HL-60 (cell line): ENCODE results near the gene CANT1.
A peak's percentile ranks its signal among the peaks of the same experiment; 100 is the strongest.

Source experiments
- DNase-seq, 2 experiments: peaks; one replicate each; pipeline ENCODE4 v3.0.0-alpha.2; 2010 to 2020; ENCODE audit warnings: low read depth in 1 of 2, low spot score in 1 of 2
- H3K27ac ChIP-seq: fragments of 250-450 bp; sonication (Bioruptor Pico); replicated peaks from 2 replicates; pipeline ENCODE4 v1.5.1; 2020; ENCODE audit warnings: mild to moderate bottlenecking, moderate library complexity
- H3K27me3 ChIP-seq: fragments of 250-450 bp; sonication (Bioruptor Pico); 2 replicates; pipeline ENCODE4 v1.5.1; 2021; ENCODE audit warnings: mild to moderate bottlenecking, moderate library complexity; ENCODE audit not compliant: insufficient read depth, poor library complexity, severe bottlenecking
- H3K4me3 ChIP-seq: replicated peaks from 2 replicates; pipeline ENCODE4 v1.5.1; 2011; ENCODE audit warnings: mild to moderate bottlenecking, control low read depth, low read length; ENCODE audit not compliant: insufficient read depth
- GABPA ChIP-seq: IDR thresholded peaks from 2 replicates; pipeline ENCODE4 v1.6.1; 2012; ENCODE audit warnings: low read depth
- POLR2AphosphoS5 ChIP-seq: IDR thresholded peaks from 2 replicates; pipeline ENCODE4 v1.6.1; 2012; ENCODE audit warnings: low read depth
- SPI1 ChIP-seq: IDR thresholded peaks from 2 replicates; pipeline ENCODE4 v1.6.1; 2012; ENCODE audit warnings: low read depth, mild to moderate bottlenecking, borderline replicate concordance
- TF ChIP-seq, protein P1 (sequence below): IDR thresholded peaks from one replicate; pipeline ENCODE4 v1.5.1; 2011; ENCODE audit warnings: low read length, control low read depth, inconsistent platforms; ENCODE audit not compliant: insufficient read depth
- TF ChIP-seq, protein P2 (sequence below): IDR thresholded peaks from 2 replicates; pipeline ENCODE4 v1.6.1; 2012; ENCODE audit warnings: low read depth; ENCODE audit not compliant: insufficient replicate concordance

The CANT1 gene

DNA sequence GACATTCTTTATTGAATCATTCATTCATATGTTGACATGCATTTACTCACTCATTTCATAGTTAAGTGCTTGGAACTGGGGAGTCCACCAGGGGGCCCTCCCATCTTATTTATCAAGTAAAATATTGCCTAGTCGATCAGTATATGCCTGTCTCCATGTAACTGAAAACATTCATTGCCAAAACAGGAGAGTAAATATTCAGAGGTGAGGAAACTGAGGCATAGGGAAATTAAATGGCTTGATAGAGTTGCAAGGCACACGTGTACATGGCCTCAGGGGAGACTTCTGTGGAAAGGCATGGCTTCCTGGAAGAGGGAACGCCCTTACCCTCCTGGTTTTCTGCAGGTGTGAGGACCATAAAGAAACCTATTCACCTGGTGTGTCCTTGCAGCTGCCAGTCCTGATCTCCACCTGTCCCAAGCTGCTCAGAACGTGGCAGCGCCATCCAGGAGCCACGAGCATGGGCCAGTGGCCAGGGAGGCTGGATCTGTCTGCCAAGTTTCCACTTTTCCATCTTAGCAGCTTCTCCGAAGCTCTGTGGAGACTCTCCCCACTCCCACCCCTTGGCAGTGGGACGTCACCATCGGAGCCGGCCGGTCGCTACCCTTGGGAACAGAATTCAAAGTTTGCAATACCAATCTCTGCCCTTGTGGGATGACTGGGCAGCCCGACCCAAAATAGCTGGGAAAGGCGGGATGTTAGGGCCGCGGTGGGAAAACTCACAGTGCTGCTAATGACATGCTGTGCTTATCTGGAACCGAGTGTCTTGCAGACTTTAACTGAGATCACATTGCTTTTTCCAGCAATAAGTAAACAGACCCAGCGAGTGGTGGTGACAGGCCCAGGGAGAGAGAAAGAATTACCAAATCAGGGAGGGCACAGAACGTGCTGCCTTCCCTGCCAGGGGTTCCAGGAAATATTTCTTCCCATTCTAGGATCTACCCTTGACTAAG lies 10.3 kb upstream of the CANT1 start:
- H3K27ac ChIP-seq: no peak overlapping the region
- DNase-seq: peak in 1 of 2 experiments; percentile 62
- H3K27me3 ChIP-seq: peaks cover 44% of the 10 kb centered on the region
- H3K4me3 ChIP-seq: no peak overlapping the region
- TF ChIP-seq, protein P1, sequence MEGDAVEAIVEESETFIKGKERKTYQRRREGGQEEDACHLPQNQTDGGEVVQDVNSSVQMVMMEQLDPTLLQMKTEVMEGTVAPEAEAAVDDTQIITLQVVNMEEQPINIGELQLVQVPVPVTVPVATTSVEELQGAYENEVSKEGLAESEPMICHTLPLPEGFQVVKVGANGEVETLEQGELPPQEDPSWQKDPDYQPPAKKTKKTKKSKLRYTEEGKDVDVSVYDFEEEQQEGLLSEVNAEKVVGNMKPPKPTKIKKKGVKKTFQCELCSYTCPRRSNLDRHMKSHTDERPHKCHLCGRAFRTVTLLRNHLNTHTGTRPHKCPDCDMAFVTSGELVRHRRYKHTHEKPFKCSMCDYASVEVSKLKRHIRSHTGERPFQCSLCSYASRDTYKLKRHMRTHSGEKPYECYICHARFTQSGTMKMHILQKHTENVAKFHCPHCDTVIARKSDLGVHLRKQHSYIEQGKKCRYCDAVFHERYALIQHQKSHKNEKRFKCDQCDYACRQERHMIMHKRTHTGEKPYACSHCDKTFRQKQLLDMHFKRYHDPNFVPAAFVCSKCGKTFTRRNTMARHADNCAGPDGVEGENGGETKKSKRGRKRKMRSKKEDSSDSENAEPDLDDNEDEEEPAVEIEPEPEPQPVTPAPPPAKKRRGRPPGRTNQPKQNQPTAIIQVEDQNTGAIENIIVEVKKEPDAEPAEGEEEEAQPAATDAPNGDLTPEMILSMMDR: peak; percentile 48
- TF ChIP-seq POLR2AphosphoS5: no peak

DNA sequence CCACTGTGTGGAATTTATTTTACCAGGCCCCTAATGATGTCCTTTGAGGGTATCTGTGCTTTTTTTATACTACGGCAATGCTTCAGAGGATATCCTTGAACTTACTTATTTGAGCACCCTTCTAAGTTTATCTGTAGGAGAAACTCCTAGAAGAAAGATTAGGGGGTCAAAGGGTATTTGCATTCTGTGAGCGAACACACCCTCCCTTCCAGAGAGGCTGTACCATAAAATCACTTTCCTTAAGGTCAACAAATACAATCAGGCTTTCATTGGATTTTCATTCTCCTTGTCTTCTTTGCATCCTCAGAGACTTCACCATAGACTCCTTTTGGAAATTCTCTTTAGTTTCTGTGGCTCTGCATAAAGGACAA lies 9.7 kb upstream of the CANT1 start:
- TF ChIP-seq, protein P1: no peak
- TF ChIP-seq GABPA: no peak
- no peak for TF ChIP-seq SPI1
- TF ChIP-seq, protein P2, sequence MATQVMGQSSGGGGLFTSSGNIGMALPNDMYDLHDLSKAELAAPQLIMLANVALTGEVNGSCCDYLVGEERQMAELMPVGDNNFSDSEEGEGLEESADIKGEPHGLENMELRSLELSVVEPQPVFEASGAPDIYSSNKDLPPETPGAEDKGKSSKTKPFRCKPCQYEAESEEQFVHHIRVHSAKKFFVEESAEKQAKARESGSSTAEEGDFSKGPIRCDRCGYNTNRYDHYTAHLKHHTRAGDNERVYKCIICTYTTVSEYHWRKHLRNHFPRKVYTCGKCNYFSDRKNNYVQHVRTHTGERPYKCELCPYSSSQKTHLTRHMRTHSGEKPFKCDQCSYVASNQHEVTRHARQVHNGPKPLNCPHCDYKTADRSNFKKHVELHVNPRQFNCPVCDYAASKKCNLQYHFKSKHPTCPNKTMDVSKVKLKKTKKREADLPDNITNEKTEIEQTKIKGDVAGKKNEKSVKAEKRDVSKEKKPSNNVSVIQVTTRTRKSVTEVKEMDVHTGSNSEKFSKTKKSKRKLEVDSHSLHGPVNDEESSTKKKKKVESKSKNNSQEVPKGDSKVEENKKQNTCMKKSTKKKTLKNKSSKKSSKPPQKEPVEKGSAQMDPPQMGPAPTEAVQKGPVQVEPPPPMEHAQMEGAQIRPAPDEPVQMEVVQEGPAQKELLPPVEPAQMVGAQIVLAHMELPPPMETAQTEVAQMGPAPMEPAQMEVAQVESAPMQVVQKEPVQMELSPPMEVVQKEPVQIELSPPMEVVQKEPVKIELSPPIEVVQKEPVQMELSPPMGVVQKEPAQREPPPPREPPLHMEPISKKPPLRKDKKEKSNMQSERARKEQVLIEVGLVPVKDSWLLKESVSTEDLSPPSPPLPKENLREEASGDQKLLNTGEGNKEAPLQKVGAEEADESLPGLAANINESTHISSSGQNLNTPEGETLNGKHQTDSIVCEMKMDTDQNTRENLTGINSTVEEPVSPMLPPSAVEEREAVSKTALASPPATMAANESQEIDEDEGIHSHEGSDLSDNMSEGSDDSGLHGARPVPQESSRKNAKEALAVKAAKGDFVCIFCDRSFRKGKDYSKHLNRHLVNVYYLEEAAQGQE: no peak
- no peak for TF ChIP-seq POLR2AphosphoS5
- H3K4me3 ChIP-seq: no peak overlapping the region
- no peak for DNase-seq
- no peak overlapping the region for H3K27ac ChIP-seq
- H3K27me3 ChIP-seq: peaks cover 37% of the 10 kb centered on the region

- no peak overlapping the region for H3K27ac ChIP-seq
- peaks cover 28% of the 10 kb centered on the region for H3K27me3 ChIP-seq
- TF ChIP-seq GABPA (no peak), SPI1 (no peak), POLR2AphosphoS5 (no peak)
- TF ChIP-seq, protein P1: no peak
- TF ChIP-seq, protein P2: no peak
- H3K4me3 ChIP-seq: no peak overlapping the region
- DNase-seq: no peak
Measured at GRCh38 chr17:79018370-79018695, 8.8 kb upstream of the CANT1 start.
